ENCODE results near the gene DNAH6.

The DNAH6 gene

DNA sequence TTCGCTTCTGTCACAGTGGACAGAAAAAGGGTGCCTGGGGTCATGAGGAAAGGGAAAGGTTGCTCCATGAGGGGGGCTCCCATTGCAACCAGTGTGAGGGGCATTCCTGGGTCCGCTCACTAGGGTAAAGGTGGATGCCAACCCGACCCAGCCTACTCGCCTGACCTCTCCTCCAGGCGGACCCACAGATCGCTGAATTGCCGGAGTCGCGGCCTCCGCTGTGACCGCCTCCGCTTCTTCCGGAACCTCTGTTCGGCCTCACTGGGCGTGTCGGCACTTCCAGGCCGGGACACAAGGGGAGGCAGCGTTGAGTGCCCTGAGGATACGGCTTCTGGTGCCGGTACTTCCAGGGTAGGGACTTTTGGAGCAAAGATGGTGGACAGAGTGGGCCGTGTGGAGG is 307.5 kb downstream of the DNAH6 start:
- Histone ChIP-seq H3K79me1 (ENCODE audit: low read length) (no peaks in the 10 kb centered on the region), H3K9ac (ENCODE audit: low read length) (no peak overlapping the region), H4K91ac (ENCODE audit: low read depth, low read length) (no peak overlapping the region), H3K4me1 (ENCODE audit: control insufficient read depth in 1 of 2, insufficient read depth in 2 of 2, low read length in 2 of 2) (no peaks in the 10 kb centered on the region), H2BK120ac (ENCODE audit: insufficient read depth, low read length, poor library complexity) (no peak overlapping the region), H2AK5ac (ENCODE audit: low read length) (no peak overlapping the region), H2BK5ac (ENCODE audit: low read depth, low read length, poor library complexity) (no peak overlapping the region), H3K27ac (ENCODE audit: low read depth, low read length) (no peak overlapping the region), H4K12ac (ENCODE audit: low read depth, low read length) (no peak overlapping the region), H3K36me3 (ENCODE audit: control insufficient read depth in 1 of 2, insufficient read depth in 2 of 2, low read length in 2 of 2) (no peaks in the 10 kb centered on the region), H3K18ac (ENCODE audit: low read length) (no peak overlapping the region), H3K4me2 (ENCODE audit: low read length) (no peak overlapping the region), H2AFZ (ENCODE audit: insufficient read depth, low read length, poor library complexity) (no peak overlapping the region), H3K79me2 (ENCODE audit: control insufficient read depth, insufficient read depth, low read length, poor library complexity) (no peaks in the 10 kb centered on the region), H3K14ac (ENCODE audit: low read length) (no peak overlapping the region), H3K4me3 (ENCODE audit: low read depth, low read length) (no peak overlapping the region), H3K4ac (ENCODE audit: low read depth, low read length) (no peak overlapping the region), H3K27me3 (ENCODE audit: insufficient read depth, low read length) (no peaks in the 10 kb centered on the region), H3K9me3 (ENCODE audit: insufficient read depth, low read depth, low read length) (no peaks in the 10 kb centered on the region), H2BK12ac (ENCODE audit: low read length) (no peak overlapping the region), H4K8ac (ENCODE audit: low read depth, low read length) (no peak overlapping the region), H3K23ac (ENCODE audit: low read length) (no peak overlapping the region)
- DNase-seq: peak; percentile 20 to 58
- no CpG with 5 or more reads among the region's 21 CpGs for WGBS (ENCODE audit: extremely low coverage, insufficient coverage, insufficient read length)

DNA sequence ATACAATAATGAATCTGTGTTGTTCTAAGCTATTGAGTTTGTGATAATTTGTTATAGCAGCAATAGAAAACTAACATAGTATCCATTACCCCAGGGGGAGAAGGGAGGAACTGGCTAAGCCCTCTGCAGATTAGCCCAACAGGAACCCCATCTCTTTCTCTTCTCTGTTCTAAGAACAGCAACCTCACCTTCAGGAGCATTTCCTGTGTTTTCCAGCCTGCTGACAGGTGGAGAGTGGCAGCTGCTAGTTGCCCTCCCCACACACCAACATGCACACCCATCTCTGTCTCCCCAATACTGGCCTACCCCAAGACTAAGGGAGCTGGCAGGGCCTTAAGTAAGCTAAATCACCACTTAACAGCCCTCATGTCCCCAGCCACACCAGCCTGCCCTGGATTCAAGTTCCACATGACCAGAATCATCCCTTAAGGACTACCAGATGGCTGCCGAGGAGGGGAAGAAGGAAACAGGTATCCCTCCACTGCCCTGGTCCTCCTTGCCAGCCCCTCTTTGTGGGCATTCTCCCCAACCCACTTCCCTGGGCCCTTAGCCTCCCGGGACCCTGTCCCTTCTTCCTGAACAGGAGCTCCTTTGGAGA is 311.8 kb downstream of the DNAH6 start:
- H2AFZ ChIP-seq (ENCODE audit: insufficient read depth, low read length, poor library complexity): no peak overlapping the region
- no peaks in the 10 kb centered on the region for H3K27me3 ChIP-seq (ENCODE audit: insufficient read depth, low read length)
- no peak overlapping the region for H3K9ac ChIP-seq (ENCODE audit: low read length)
- no peak overlapping the region for H3K18ac ChIP-seq (ENCODE audit: low read length)
- no peak overlapping the region for H2AK5ac ChIP-seq (ENCODE audit: low read length)
- H3K14ac ChIP-seq (ENCODE audit: low read length): no peak overlapping the region
- H2BK12ac ChIP-seq (ENCODE audit: low read length): no peak overlapping the region
- no peak overlapping the region for H3K27ac ChIP-seq (ENCODE audit: low read depth, low read length)
- H3K4me3 ChIP-seq (ENCODE audit: low read depth, low read length): no peak overlapping the region
- no peak overlapping the region for H2BK120ac ChIP-seq (ENCODE audit: insufficient read depth, low read length, poor library complexity)
- DNase-seq: no peak
- no peak overlapping the region for H4K12ac ChIP-seq (ENCODE audit: low read depth, low read length)
- peaks cover 3% of the 10 kb centered on the region for H3K9me3 ChIP-seq (ENCODE audit: insufficient read depth, low read depth, low read length)
- no peaks in the 10 kb centered on the region for H3K79me2 ChIP-seq (ENCODE audit: control insufficient read depth, insufficient read depth, low read length, poor library complexity)
- no peak overlapping the region for H3K4me2 ChIP-seq (ENCODE audit: low read length)
- no peaks in the 10 kb centered on the region for H3K36me3 ChIP-seq (ENCODE audit: control insufficient read depth in 1 of 2, insufficient read depth in 2 of 2, low read length in 2 of 2)
- no CpG with 5 or more reads among the region's 2 CpGs for WGBS (ENCODE audit: extremely low coverage, insufficient coverage, insufficient read length)
- no peaks in the 10 kb centered on the region for H3K79me1 ChIP-seq (ENCODE audit: low read length)
- no peak overlapping the region for H3K4ac ChIP-seq (ENCODE audit: low read depth, low read length)
- no peak overlapping the region for H3K23ac ChIP-seq (ENCODE audit: low read length)
- no peak overlapping the region for H2BK5ac ChIP-seq (ENCODE audit: low read depth, low read length, poor library complexity)
- no peak overlapping the region for H4K91ac ChIP-seq (ENCODE audit: low read depth, low read length)
- no peak overlapping the region for H4K8ac ChIP-seq (ENCODE audit: low read depth, low read length)
- H3K4me1 ChIP-seq (ENCODE audit: control insufficient read depth in 1 of 2, insufficient read depth in 2 of 2, low read length in 2 of 2): peaks cover 3 to 6% of the 10 kb centered on the region in 2 experiments

DNA sequence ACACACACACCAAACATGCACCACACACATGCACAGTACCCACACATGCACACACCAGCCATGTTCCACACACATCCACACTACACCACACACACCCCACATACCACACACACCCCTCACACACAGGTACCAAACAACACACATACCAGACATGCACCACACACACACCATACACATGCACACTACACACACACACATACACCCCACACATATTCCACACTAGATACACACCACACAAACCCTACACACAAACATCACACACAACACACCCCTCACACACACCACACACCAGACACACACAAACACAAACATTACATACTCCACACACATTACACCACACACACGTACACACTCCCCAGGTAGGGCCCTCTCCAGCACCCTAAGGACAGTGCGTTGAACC is 313.4 kb downstream of the DNAH6 start:
- no peak overlapping the region for H2BK12ac ChIP-seq (ENCODE audit: low read length)

DNA sequence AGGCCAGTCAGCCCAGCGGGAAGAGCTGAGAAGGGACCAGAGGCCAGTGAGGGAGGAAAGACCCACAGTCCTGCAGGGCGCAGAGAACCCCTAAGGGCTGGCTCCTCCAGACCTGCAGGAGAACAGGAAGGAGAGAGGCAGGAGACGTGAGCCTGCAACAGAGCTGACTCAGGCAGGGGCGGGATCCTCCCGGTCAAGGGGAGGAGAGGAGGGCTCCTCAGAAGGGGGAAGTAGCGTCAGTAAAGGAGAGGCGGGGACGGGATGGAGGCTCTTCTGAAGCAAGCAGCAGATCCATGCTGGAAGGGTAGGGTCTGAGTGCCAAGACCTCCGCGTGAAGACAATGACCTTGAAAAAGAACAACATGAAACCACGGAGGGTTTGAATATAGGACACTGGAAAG is 313.8 kb downstream of the DNAH6 start:
- peaks cover 3% of the 10 kb centered on the region for H3K9me3 ChIP-seq (ENCODE audit: insufficient read depth, low read depth, low read length)
- no peak overlapping the region for H2AK5ac ChIP-seq (ENCODE audit: low read length)
- H3K9ac ChIP-seq (ENCODE audit: low read length): no peak overlapping the region
- no peak overlapping the region for H3K18ac ChIP-seq (ENCODE audit: low read length)
- H3K27me3 ChIP-seq (ENCODE audit: insufficient read depth, low read length): no peaks in the 10 kb centered on the region
- no peak overlapping the region for H2BK120ac ChIP-seq (ENCODE audit: insufficient read depth, low read length, poor library complexity)
- peak overlapping the region; percentile 62 for H3K4me3 ChIP-seq (ENCODE audit: low read depth, low read length)
- H3K4ac ChIP-seq (ENCODE audit: low read depth, low read length): no peak overlapping the region
- H3K79me2 ChIP-seq (ENCODE audit: control insufficient read depth, insufficient read depth, low read length, poor library complexity): no peaks in the 10 kb centered on the region
- no peak overlapping the region for H2BK12ac ChIP-seq (ENCODE audit: low read length)
- H3K36me3 ChIP-seq (ENCODE audit: control insufficient read depth in 1 of 2, insufficient read depth in 2 of 2, low read length in 2 of 2): no peaks in the 10 kb centered on the region
- no peak overlapping the region for H3K4me2 ChIP-seq (ENCODE audit: low read length)
- no peak overlapping the region for H3K14ac ChIP-seq (ENCODE audit: low read length)
- H2BK5ac ChIP-seq (ENCODE audit: low read depth, low read length, poor library complexity): no peak overlapping the region
- no peak overlapping the region for H3K27ac ChIP-seq (ENCODE audit: low read depth, low read length)
- no peak overlapping the region for H3K23ac ChIP-seq (ENCODE audit: low read length)
- peaks cover 3 to 6% of the 10 kb centered on the region in 2 experiments for H3K4me1 ChIP-seq (ENCODE audit: control insufficient read depth in 1 of 2, insufficient read depth in 2 of 2, low read length in 2 of 2)
- no peak overlapping the region for H4K8ac ChIP-seq (ENCODE audit: low read depth, low read length)
- H4K12ac ChIP-seq (ENCODE audit: low read depth, low read length): no peak overlapping the region
- H4K91ac ChIP-seq (ENCODE audit: low read depth, low read length): no peak overlapping the region
- no CpG with 5 or more reads among the region's 11 CpGs for WGBS (ENCODE audit: extremely low coverage, insufficient coverage, insufficient read length)
- no peaks in the 10 kb centered on the region for H3K79me1 ChIP-seq (ENCODE audit: low read length)
- H2AFZ ChIP-seq (ENCODE audit: insufficient read depth, low read length, poor library complexity): no peak overlapping the region
- DNase-seq: peak; percentile 10 to 14

More for the DNA sequence above, 313.4 kb downstream of the DNAH6 start:
- no peaks in the 10 kb centered on the region for H3K27me3 ChIP-seq (ENCODE audit: insufficient read depth, low read length)
- no peak overlapping the region for H2AFZ ChIP-seq (ENCODE audit: insufficient read depth, low read length, poor library complexity)
- peak overlapping the region; percentile 62 for H3K4me3 ChIP-seq (ENCODE audit: low read depth, low read length)
- no peaks in the 10 kb centered on the region for H3K79me1 ChIP-seq (ENCODE audit: low read length)
- no peak overlapping the region for H4K12ac ChIP-seq (ENCODE audit: low read depth, low read length)
- no peaks in the 10 kb centered on the region for H3K79me2 ChIP-seq (ENCODE audit: control insufficient read depth, insufficient read depth, low read length, poor library complexity)
- WGBS (ENCODE audit: extremely low coverage, insufficient coverage, insufficient read length): 100% methylated on average over 1 of the region's 2 CpGs
- no peak overlapping the region for H4K8ac ChIP-seq (ENCODE audit: low read depth, low read length)
- no peak overlapping the region for H3K9ac ChIP-seq (ENCODE audit: low read length)
- no peak overlapping the region for H3K4me2 ChIP-seq (ENCODE audit: low read length)
- H3K18ac ChIP-seq (ENCODE audit: low read length): no peak overlapping the region
- no peaks in the 10 kb centered on the region for H3K36me3 ChIP-seq (ENCODE audit: control insufficient read depth in 1 of 2, insufficient read depth in 2 of 2, low read length in 2 of 2)
- no peak overlapping the region for H3K27ac ChIP-seq (ENCODE audit: low read depth, low read length)
- peak overlapping the region; percentile 97 for H3K23ac ChIP-seq (ENCODE audit: low read length)
- no peak overlapping the region for H3K4ac ChIP-seq (ENCODE audit: low read depth, low read length)
- no peak overlapping the region for H4K91ac ChIP-seq (ENCODE audit: low read depth, low read length)
- H3K14ac ChIP-seq (ENCODE audit: low read length): no peak overlapping the region
- H2BK5ac ChIP-seq (ENCODE audit: low read depth, low read length, poor library complexity): no peak overlapping the region
- peaks cover 3 to 6% of the 10 kb centered on the region in 2 experiments for H3K4me1 ChIP-seq (ENCODE audit: control insufficient read depth in 1 of 2, insufficient read depth in 2 of 2, low read length in 2 of 2)
- no peak overlapping the region for H2AK5ac ChIP-seq (ENCODE audit: low read length)
- no peak for DNase-seq
- H3K9me3 ChIP-seq (ENCODE audit: insufficient read depth, low read depth, low read length): peaks cover 3% of the 10 kb centered on the region
- H2BK120ac ChIP-seq (ENCODE audit: insufficient read depth, low read length, poor library complexity): no peak overlapping the region

All from trophoblast cell (in vitro differentiated cells and primary cell).